ENCODE data around the gene LRRC3.

- TF ChIP-seq POLR2AphosphoS5 (IDR thresholded peaks at IDR 0.05) (no peak), CTCF (IDR thresholded peaks at IDR 0.05) (no peak)
Measured at GRCh38 chr21:44453120-44453519, 2.2 kb upstream of the LRRC3 start.

All from prostate gland (tissue), 2 donors.